ENCODE data around the gene LTBP1. TPM values are rescaled to one million over a fixed set of nuclear protein-coding genes. Genes with fewer than 3 reads are reported as not detected.

Gene LTBP1
- total RNA-seq, 4 donors from 2014 or later, result 8.7 to 18.7 (median 13.0) TPM

DNA sequence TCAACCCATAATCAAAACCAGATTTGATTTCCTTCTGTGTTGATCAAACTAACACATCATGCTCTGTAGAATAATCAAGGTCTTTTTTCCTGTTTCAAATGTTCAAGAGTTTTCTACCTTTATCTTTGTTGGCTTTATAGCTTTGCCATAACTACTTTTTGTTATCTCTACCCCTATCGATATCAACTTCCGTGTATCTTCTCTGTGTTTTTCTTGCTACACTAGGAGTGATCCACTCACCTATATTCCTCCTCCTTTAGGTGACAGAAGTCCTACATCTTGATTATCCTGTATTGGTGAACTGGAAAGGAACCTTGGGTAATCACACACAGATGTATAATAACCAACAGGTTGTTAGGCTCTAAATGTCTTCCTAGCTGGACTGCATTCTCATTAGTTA, 85.5 kb downstream of the LTBP1 start:
- Histone ChIP-seq H3K4me3 (no peak overlapping the region), H3K9me3 (no peaks in the 10 kb centered on the region), H3K27me3 (no peaks in the 10 kb centered on the region), H3K36me3 (no peaks in the 10 kb centered on the region), H3K4me1 (peaks cover 3% of the 10 kb centered on the region), H3K27ac (no peak overlapping the region)
- 85% methylated on average over 2 of the region's 2 CpGs for WGBS
- DNase-seq (ENCODE audit: low spot score in 2 of 2), result no peak
- TF ChIP-seq POLR2A (IDR thresholded peaks at IDR 0.05) (no peak), POLR2AphosphoS5 (IDR thresholded peaks at IDR 0.05) (no peak), EP300 (IDR thresholded peaks at IDR 0.05) (no peak)
- TF ChIP-seq, protein P1, sequence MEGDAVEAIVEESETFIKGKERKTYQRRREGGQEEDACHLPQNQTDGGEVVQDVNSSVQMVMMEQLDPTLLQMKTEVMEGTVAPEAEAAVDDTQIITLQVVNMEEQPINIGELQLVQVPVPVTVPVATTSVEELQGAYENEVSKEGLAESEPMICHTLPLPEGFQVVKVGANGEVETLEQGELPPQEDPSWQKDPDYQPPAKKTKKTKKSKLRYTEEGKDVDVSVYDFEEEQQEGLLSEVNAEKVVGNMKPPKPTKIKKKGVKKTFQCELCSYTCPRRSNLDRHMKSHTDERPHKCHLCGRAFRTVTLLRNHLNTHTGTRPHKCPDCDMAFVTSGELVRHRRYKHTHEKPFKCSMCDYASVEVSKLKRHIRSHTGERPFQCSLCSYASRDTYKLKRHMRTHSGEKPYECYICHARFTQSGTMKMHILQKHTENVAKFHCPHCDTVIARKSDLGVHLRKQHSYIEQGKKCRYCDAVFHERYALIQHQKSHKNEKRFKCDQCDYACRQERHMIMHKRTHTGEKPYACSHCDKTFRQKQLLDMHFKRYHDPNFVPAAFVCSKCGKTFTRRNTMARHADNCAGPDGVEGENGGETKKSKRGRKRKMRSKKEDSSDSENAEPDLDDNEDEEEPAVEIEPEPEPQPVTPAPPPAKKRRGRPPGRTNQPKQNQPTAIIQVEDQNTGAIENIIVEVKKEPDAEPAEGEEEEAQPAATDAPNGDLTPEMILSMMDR (IDR thresholded peaks at IDR 0.05), result no peak

DNA sequence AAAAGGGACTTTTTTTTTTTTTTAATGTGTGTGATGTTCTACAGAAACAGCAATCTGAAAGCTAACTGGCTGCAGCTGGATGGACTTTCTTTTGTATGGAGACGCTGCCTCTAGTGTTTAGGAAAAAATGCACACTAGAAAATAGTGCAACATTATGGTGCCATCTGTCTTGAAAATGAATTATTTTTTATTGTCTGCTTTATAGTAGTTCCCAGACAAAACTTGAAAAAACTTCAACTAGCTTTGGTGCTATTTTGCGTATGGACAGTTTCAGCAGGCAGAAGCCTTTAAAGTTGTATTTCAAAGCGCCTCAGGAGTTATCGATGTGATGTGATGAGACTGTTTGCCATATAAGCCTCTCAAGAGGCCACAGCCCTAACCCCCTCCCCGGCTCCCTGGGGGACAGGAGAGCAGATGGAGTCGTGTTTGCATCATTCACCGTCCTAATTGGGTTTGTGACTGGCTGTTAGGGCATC, 86.9 kb downstream of the LTBP1 start:
- Histone ChIP-seq H3K9me3 (no peaks in the 10 kb centered on the region), H3K27ac (no peak overlapping the region), H3K4me3 (no peak overlapping the region), H3K4me1 (peaks cover 12% of the 10 kb centered on the region), H3K27me3 (no peaks in the 10 kb centered on the region), H3K36me3 (no peaks in the 10 kb centered on the region)
- WGBS, result 46% methylated on average over 7 of the region's 7 CpGs
- TF ChIP-seq POLR2A (IDR thresholded peaks at IDR 0.05) (no peak), EP300 (IDR thresholded peaks at IDR 0.05) (no peak)
- TF ChIP-seq, protein P1 (IDR thresholded peaks at IDR 0.05), result peak; percentile 27 to 31
- no peak for DNase-seq (ENCODE audit: low spot score in 2 of 2)

DNA sequence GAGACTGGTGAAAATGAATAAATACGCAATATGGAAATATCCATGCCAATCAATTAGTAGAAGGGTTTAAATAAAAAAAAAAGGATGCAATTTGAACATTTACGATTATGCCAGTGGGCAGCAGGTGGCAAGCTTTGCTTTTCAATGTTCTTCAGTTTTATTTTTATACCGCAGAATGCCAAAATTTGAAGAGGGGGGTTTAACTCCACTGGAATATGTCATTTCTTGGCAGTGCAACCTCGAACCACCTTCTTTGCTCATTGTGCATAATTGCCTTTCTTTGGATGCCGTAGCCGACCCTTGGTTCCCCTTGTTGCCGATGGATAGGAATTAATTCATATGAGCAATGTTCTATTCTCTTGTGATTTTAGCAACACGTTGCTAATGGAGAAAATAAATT, 88.0 kb downstream of the LTBP1 start:
- Histone ChIP-seq H3K4me1 (peaks cover 14% of the 10 kb centered on the region), H3K36me3 (no peaks in the 10 kb centered on the region), H3K27ac (no peak overlapping the region), H3K4me3 (no peak overlapping the region), H3K27me3 (no peaks in the 10 kb centered on the region), H3K9me3 (no peaks in the 10 kb centered on the region)
- 41% methylated on average over 8 of the region's 8 CpGs for WGBS
- TF ChIP-seq POLR2A (IDR thresholded peaks at IDR 0.05), result no peak
- no peak for TF ChIP-seq EP300 (IDR thresholded peaks at IDR 0.05)
- TF ChIP-seq, protein P1 (IDR thresholded peaks at IDR 0.05), result peak in 1 of 2 donors; percentile 11
- no peak for TF ChIP-seq POLR2AphosphoS5 (IDR thresholded peaks at IDR 0.05)
- DNase-seq (ENCODE audit: low spot score in 2 of 2), result no peak

DNA sequence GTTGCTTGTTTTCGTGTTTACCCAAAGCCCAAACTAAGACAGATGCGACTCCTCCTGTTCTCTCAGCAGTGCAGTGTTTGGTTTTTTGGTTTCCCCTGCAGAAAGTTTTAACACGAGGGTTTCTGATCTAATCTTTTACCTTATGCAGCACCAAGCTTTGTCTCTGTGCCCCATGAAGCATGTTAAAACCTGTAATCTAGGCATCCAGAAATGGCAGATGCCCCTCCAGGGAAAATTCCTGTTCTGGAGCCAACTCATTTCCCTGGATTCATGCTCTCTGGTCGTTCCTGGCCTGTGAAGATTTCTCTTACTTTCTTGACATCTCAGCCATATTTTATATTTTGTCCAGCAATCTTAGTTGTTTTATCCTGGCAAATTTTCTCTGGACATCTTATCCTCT, 91.5 kb downstream of the LTBP1 start:
- TF ChIP-seq POLR2AphosphoS5 (IDR thresholded peaks at IDR 0.05), result no peak
- no peak for TF ChIP-seq EP300 (IDR thresholded peaks at IDR 0.05)
- TF ChIP-seq POLR2A (IDR thresholded peaks at IDR 0.05), result no peak
- TF ChIP-seq, protein P1 (IDR thresholded peaks at IDR 0.05), result no peak
- Histone ChIP-seq H3K27me3 (no peaks in the 10 kb centered on the region), H3K4me3 (no peak overlapping the region), H3K27ac (no peak overlapping the region), H3K4me1 (peaks cover 14% of the 10 kb centered on the region), H3K9me3 (peaks cover 3% of the 10 kb centered on the region), H3K36me3 (no peaks in the 10 kb centered on the region)
- DNase-seq (ENCODE audit: low spot score in 2 of 2), result no peak
- 54% methylated on average over 4 of the region's 4 CpGs for WGBS

DNA sequence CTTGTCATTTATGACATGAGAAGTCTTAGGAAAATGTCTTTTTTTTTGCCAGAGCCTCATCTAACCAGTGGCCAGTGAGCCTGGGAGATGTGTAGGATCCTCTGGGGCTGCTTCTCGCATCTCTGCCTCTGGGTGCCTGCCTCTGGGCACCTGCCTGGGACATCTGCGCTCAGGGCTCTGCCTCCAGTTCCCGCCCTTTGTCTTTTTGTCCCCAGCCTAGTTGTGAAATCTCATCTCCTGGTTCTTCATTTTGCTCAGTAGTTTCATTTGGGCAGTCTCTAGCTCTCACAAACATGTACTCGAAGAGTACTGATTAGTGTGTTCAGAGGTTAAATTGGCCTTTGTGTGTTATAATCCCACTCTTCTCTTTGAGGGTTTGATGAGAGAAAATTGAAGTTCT, 92.0 kb downstream of the LTBP1 start:
- TF ChIP-seq, protein P1 (IDR thresholded peaks at IDR 0.05), result no peak
- TF ChIP-seq POLR2A (IDR thresholded peaks at IDR 0.05) (no peak), POLR2AphosphoS5 (IDR thresholded peaks at IDR 0.05) (no peak), EP300 (IDR thresholded peaks at IDR 0.05) (no peak)
- WGBS, result 90% methylated on average over 4 of the region's 4 CpGs
- H3K27ac ChIP-seq, result no peak overlapping the region
- peaks cover 3% of the 10 kb centered on the region for H3K9me3 ChIP-seq
- peaks cover 14% of the 10 kb centered on the region for H3K4me1 ChIP-seq
- no peaks in the 10 kb centered on the region for H3K27me3 ChIP-seq
- no peaks in the 10 kb centered on the region for H3K36me3 ChIP-seq
- no peak for DNase-seq (ENCODE audit: low spot score in 2 of 2)
- no peak overlapping the region for H3K4me3 ChIP-seq

All from suprapubic skin (tissue), 4 donors.